Ramos (cell line): ENCODE data around the gene ZNF536.

ENCODE experiments used
- in situ Hi-C: fragments of 300-500 bp; cut with MboI; formaldehyde crosslinking; loops from one replicate; pipeline ENCODE4 v1.14.3; 2022; ENCODE audit warnings: low sequenced_read_pairs; ENCODE audit not compliant: unreplicated experiment

Gene ZNF536

DNA sequence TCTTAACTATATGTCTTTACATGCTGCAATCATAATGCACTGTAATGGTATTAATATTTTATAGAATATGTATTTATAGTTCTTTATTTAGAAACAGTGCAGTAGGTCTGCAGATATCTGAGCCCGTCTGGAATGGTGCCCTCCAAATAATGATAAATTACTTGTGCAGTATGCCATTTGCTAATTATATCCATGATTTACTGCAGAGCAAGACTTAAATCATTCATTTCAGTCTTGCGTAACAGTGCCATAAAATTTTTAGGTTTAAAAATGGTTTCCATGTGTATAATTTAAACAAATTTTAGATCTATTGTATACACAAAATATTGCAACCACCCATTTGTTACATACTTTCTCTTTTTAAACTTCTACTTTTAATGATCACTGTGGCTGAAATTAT lies 175.1 kb downstream of the ZNF536 start:
- in situ Hi-C loops, result no loop called here

DNA sequence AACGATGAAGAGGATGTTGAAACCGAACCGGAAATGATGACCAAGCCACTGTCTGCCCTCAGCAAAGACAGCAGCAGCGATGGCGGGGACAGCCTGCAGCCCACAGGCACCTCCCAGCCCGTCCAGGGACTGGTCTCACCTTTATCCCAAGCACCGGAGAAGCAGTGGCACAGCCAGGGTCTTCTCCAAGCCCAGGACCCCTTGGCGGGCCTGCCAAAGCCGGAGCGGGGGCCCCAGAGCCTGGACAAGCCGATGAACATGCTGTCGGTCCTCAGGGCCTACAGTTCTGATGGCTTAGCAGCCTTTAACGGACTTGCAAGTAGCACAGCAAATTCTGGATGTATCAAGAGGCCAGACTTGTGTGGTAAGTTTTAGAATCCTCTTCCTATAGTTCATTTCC lies 177.0 kb downstream of the ZNF536 start:
- in situ Hi-C loops, result no loop called here

GRCh38 chr19:30551271-30551670 lies 179.1 kb downstream of the ZNF536 start:
- in situ Hi-C loops, result no loop called here

DNA sequence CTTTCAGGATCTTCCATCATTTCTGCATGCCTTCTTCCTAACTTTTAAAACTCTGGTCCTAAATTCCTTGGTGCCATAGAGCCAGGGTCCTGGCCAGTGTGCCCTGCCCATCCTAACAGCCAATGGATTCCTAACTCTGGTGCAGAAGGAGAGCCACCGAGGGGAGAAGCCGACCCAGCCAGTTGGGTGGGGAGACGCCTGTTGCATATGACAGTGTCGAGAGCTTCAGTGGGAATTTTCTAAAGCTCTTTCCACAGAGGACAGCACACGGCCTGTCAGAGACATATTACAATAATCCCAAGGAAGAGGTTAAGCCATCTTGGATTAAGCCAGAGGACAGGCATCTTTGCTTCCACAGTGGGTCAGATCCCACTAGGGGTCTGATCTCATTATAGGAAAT lies 180.4 kb downstream of the ZNF536 start:
- in situ Hi-C loops, result no loop called here

DNA sequence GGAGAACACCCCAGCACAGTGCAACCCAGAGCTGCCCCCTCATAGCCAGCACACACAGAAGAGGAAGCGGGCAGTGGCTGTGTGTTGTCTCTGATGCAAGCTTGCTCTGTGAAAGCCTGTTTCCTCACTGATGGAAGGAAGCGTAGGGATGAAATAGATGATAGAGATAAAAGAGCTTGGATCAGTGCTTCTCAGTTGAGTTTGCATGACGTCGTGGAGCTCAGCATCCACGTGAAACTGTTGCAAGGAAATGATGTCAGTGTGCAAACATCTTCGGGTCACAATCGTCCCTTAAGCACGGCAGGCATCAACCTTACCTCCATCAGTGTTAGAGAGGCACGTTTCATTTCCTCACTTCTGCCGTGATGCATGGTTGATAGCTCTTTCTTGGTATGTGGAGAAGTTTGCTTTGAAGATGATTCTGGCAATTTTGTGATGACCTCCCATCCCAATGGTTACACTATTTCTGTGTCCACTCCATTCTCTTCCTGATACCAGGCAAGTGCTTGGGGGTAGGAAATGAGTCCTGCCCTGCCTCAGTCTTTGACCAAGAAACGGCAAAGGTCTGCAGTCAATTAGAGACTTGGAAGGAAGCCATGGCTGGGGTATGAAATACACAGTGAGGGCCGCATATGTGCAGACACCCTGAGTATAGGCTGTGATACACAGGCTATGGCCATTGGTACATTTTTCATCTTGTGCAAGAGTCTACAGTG lies 183.0 kb downstream of the ZNF536 start:
- in situ Hi-C loops, result no loop called here

- in situ Hi-C loops, result no loop called here
Measured at GRCh38 chr19:30555791-30556110, 183.6 kb downstream of the ZNF536 start.

DNA sequence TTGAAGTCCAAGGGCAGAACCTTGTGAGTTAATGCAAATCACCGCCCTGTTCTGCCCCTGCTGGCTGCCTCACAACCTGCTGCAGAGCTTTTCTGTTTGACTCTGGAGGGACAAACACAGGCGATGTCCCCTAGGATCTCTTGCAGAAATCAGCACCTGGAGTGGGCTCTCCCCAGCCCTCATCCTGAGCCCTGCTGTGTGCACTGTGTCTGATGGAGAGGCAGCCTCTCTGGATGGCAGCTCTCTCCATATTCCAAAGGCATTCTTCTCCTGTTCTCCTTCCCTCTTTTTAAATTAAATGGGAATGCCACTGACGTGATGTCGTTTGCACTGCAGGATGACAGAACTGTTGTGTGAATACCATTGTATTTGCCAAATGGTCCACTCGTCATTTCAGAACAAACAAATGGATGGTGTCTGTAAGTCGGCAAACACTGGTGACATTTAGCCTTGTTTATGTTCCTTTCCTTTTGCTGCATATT lies 184.1 kb downstream of the ZNF536 start:
- in situ Hi-C loops, result no loop called here

- in situ Hi-C loops, result no loop called here
Measured at GRCh38 chr19:30557212-30557611, 185.0 kb downstream of the ZNF536 start.

DNA sequence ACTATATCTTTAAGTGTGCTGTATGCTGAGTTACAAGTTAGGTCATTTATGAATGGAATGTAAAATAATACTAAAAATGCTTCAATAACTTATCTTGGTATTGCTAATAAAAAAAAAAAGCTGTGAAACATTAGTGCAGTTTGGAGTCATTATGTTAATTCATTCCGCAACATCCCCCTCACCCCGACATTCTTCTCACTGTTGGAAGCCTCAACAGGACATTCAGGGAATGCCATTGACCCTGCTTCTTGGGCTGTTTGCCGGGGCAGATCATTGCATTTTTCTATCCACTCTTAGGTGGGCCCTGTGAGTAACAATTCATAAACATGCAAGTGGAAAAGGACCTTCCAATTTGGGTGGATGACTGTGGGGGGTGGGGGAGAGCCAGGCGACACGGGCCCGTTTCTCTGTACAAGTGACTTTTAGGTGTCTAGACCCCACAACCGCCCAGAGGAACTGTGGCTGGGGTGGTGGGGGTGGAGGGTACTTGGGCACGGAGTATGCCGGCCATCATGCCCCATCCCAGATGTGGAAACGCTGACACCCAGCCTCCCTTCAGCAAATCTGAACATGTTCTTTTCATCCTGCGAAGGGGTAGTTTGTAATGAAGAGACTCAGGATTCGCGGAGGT lies 185.9 kb downstream of the ZNF536 start:
- in situ Hi-C loops, result no loop called here

DNA sequence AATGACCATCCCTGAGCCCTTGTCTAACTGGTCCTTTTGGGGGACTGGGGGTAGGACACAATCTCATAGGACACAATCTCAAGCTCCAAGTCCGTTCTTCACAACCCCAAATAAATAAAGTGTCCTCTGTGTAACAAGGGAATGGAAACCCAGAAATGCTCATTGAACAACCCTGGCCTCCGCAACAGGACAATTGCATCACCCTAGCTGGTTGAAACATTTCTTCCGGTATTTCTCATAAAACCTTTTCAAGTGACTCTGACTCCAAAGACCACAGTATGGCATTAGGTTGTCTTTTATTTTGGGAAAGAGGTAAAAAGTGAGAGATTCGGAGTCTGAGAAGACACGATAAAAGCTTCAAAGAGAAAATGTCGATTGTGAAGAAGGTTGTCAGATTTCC lies 186.6 kb downstream of the ZNF536 start:
- in situ Hi-C loops, result no loop called here

DNA sequence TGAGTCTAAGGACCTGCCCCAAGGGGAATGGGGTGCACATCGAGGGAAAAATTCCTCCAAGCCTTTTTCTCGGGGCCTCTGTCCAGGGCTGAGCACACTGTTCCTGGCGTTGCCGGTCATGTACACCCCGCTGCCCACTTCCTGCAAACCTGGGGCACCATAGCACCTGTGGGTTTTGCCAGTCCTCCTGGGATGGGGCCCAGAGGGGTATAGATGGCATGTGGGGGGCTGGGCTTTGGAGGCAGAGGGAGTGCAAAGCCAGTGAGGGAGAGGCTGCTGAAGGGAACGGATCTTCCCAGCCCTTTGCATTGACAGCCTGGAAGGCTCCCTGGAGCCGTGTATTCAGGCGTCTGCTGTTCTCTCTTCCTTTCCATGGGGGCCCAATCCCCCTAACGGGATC lies 187.3 kb downstream of the ZNF536 start:
- in situ Hi-C loops, result no loop called here

- in situ Hi-C loops, result no loop called here
Measured at GRCh38 chr19:30562981-30563380, 190.8 kb downstream of the ZNF536 start.

DNA sequence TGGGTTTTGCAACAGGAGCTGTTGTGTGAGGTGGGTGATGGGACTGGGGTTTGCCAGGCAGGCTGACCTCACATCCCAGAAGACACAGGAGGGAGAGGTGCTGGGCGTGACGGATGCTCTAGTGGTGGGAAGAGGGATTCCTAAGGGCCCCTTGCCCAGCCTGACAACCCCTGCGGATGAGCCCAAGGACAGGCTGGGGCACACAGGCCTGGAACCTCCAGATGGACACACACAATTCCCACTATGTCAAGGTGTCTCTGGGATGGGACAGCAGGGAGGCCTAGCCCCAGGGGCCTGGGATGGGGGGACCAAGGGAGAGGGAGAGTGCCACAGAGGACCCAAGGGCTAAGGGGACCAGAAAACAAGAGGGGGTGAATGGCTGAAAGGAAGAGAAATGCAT lies 191.5 kb downstream of the ZNF536 start:
- in situ Hi-C loops, result no loop called here

DNA sequence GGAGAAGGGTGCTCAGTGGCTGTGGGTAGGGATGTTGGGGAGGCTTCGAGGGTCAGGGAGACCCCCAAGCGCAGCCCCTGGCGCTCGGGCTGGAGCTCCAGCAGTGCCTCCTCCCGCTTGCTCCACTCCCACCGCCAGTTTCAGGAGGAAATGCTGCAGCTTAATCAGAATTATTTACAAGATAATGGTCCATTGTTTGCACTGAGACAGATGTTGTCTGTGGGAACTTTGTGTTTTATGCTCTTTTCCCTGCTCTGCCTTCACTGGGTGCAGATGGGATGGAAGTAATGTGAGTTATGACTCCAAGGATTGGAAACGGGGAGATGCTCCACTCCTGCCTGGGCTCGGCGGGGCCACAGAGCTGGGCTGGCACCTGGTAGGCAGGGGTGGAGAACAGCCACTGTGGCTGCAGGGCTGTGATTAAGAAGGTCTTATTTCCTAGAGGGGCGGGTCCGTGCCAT lies 192.4 kb downstream of the ZNF536 start:
- in situ Hi-C loops, result no loop called here

DNA sequence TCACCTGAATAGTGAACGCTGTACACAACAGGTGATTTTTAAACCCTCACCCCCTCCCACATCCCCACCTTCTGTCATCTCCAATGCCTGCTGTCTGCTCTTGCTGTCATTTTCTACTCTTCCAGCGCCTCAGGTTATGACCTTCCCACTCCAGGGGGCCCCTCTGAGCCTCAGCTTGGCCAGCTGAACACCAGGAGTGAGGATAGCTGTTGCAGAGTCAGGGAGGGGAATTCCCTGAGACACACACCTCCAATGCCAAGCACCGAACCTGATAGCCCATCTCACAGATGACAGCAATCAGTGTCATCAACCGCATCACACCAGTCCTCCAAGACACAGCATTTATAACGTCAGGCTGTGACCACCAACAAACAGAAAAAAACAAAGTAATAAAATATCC lies 193.5 kb downstream of the ZNF536 start:
- in situ Hi-C loops, result no loop called here

DNA sequence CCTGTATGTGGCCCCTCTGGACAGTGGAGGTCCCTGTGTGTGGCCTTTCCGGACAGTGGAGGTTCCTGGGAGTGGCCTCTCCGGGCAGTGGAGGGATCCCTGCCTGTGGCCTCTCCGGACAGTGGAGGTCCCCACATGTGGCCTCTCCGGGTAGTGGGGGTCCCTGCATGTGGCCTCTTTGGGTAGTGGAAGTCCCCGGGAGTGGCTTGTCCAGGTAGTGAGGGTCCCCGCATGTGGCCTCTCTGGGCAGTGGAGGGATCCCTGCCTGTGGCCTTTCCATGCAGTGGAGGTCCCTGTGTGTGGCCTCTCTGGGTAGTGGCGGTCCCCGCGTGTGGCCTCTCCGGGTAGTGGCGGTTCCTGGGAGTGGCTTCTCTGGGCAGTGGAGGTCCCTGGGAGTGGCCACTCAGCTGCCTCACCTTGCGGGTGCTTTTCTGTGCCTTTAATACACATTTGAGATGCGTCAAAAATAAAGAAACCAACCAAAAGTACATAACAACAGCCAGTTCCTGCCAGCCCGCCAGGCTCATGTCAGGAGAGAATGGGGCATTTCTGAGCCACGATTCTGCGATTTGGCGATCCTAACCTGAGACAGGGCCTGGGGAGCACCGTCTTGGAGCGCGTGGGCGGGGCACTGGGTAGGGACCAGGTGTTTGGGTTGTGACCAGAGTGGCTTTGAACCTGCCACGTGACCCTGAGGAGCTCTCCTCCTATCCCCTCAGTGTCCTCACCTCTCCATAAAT lies 194.7 kb downstream of the ZNF536 start:
- in situ Hi-C loops, result no loop called here

DNA sequence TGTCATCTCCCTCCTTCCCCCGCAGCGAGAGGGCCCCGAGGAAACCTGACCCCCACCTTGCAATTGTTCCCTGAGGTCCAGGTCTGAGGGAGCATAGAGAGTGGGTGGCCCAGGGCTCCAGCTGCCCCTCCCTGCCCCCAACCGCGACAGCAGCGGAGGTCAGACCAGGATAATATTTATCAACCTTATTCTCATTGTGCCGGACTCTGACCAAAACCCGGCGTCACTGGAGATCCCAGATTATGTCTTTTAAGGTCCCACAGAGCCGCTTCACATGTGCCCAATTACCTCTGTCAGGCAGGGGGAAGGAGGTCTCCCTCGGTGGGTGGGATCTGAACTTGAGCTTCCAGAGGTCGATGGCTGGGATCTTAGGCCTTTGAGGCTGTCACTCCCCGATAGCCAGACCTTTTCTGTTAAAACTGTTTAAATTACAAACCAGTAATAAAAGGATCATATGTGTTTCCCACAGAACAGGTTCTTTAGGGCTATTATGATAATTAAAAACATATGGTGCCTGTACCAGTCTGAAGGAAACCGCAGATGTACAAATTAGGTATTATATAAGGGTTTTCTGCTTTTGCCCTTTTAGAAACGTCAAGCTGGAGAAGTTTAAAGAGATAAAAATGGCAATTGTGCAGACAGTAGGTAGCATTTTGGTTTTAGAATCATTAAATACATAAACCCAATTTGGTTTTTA lies 195.5 kb downstream of the ZNF536 start:
- in situ Hi-C loops, result no loop called here

DNA sequence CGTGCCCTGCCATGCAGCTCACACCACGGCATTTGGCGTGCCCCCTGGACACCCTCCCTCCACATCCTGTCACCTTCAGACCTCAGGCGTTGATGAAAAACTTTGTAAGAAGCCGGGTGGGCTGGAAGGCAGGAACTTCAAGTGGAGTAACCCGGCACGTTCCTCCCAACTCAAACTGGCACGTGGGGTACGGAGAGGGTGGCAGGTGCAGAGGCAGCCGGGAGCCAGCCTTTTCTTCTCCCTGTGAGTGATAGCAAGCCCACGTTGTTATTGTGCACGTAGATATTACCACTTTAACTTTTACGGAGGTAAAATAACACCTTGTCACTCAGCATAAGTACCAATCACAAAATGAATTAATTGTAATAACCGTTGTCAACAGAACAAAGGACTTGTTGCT lies 198.0 kb downstream of the ZNF536 start:
- in situ Hi-C loops, result no loop called here

DNA sequence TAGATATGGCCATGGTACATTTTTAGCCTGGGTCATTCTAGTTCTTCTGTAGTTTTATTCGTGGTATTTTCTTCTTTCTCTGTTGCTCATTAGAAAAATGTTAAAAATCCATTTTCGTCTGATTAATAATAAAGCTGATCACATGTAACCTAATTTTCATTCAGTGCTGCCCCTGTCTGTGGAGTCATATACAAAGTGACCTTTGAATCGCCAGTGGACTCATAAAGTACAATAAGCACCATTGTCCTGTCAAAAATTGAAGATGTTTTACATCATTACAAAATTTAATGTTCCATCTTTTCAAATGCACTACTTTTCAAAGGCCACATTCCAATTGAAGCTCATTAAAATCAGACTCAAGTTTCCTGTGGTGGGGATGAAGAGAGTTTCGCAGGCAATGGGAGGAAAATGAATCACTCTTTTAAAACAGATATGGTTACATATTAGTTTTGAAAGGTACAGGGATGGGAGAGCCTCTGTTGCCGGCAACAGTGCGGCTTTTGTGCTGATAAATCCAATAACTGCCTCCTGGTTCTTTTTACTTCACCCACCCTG lies 205.4 kb downstream of the ZNF536 start:
- in situ Hi-C loops, result no loop called here

GRCh38 chr19:30579419-30579818 lies 207.2 kb downstream of the ZNF536 start:
- in situ Hi-C loops, result no loop called here

DNA sequence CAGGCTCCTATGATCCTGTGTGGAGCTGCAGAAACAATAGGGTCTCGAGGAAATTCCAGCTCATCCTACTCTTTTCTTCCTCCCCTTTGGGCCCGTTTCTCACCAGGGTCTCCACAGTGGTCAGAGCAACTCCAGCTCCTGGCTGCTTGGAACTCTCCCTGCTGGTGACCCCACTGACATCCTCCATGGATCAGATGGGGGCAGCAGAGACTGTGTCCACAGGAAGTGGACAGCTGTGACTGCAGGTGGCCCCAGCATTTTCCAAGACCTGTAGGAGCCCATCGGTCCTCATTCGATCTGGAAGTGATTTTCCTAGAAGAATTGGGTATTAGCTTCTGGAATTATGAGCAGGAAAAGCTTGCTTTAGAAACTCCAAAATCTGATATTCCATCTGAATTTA lies 208.5 kb downstream of the ZNF536 start:
- in situ Hi-C loops, result no loop called here
